K562 (cell line): ENCODE measurements around the gene CYB5D1. TPM values are rescaled to one million over a fixed set of nuclear protein-coding genes. Genes with fewer than 3 reads are reported as not detected.

ENCODE experiments used
- CCNT2 ChIP-seq: IDR thresholded peaks from 2 replicates; pipeline ENCODE4 v1.6.1; 2011; ENCODE audit warnings: borderline replicate concordance, low read depth, mild to moderate bottlenecking, moderate library complexity, mixed read lengths, low read length; ENCODE audit not compliant: insufficient read length; ENCODE audit errors: extremely low read depth
- CHCHD3 ChIP-seq: fragments of 250-450 bp; sonication (Bioruptor Pico); IDR thresholded peaks from 2 replicates; pipeline ENCODE4 v2.1.2; 2022; ENCODE audit warnings: mild to moderate bottlenecking
- FOXP1 ChIP-seq: sonication (generic); formaldehyde crosslinking; IDR thresholded peaks from 2 replicates; pipeline ENCODE4 v1.8.0; 2022; ENCODE audit warnings: mild to moderate bottlenecking, missing genetic modification reagents
- KDM5B ChIP-seq: fragments of 200-600 bp; sonication (generic); IDR thresholded peaks from 2 replicates; pipeline ENCODE4 v1.6.1; 2012; ENCODE audit warnings: low read depth, mild to moderate bottlenecking, moderate library complexity, low read length, control low read depth, inconsistent platforms; ENCODE audit not compliant: insufficient replicate concordance
- RBFOX2 ChIP-seq: fragments of 200-400 bp; formaldehyde crosslinking; IDR thresholded peaks from 2 replicates; pipeline ENCODE4 v1.6.1; 2017; ENCODE audit warnings: low read depth, mild to moderate bottlenecking, low read length, moderate library complexity
- STAT5A ChIP-seq: IDR thresholded peaks from 2 replicates; pipeline ENCODE4 v1.6.1; 2012; ENCODE audit warnings: low read length, inconsistent platforms, borderline replicate concordance
- TCF7 ChIP-seq: sonication (generic); IDR thresholded peaks from 2 replicates; pipeline ENCODE4 v1.6.1; 2016; ENCODE audit warnings: antibody characterized with exemption, borderline replicate concordance
- TSC22D4 ChIP-seq: fragments of 450-650 bp; IDR thresholded peaks from 2 replicates; pipeline ENCODE4 v1.6.1; 2016; ENCODE audit warnings: missing genetic modification characterization, missing biosample characterization, control low read depth
- ZKSCAN8 ChIP-seq: fragments of 200-800 bp; sonication (Bioruptor generic); IDR thresholded peaks from 2 replicates; pipeline ENCODE4 v1.6.1; 2016; ENCODE audit warnings: missing genetic modification characterization, missing compliant biosample characterization
- ZNF239 ChIP-seq: fragments of 250-450 bp; sonication (Bioruptor Pico); IDR thresholded peaks from 2 replicates; pipeline ENCODE4 v1.4.0; 2020; ENCODE audit warnings: mild to moderate bottlenecking
- ZNF740 ChIP-seq, 3 experiments: fragments of 200-800 bp in 1 of 3; sonication (Bioruptor generic) in 1 of 3; sonication (generic) in 1 of 3; formaldehyde crosslinking in 1 of 3; IDR thresholded peaks; 2 replicates each; pipeline versions ENCODE4 v1.6.1 to v1.8.0; 2016 to 2022; ENCODE audit warnings: mild to moderate bottlenecking in 2 of 3, missing compliant biosample characterization in 2 of 3, missing genetic modification characterization in 2 of 3, missing genetic modification reagents in 1 of 3
- polyA plus RNA-seq, 8 experiments: library from polyadenylated mRNA; depleted of rRNA in 4 of 8; stranded (reverse) in 5 of 8; unstranded in 3 of 8; fragments of >200 nt; fragmentation: Nextera tagmentation in 2 of 8; fragmentation: Illumina TruSeq in 1 of 8; extraction: Ambion mirVana in 2 of 8; extraction: Trizol in 1 of 8; gene quantifications; 2 replicates each; pipeline versions ENCODE4 v1.2.1 to v1.2.3, GENCODE V29; 2011 to 2014; ENCODE audit warnings: inconsistent platforms in 1 of 8, missing spikeins in 1 of 8
- total RNA-seq, 7 experiments: library from RNA; depleted of rRNA in 6 of 7; stranded (reverse); fragments of >200 nt in 6 of 7; fragmentation: Illumina TruSeq in 2 of 7; extraction: Trizol in 2 of 7; gene quantifications; 2 replicates each; pipeline versions ENCODE4 v1.2.1 to v1.2.3, GENCODE V29; 2011 to 2021; ENCODE audit warnings: low replicate concordance in 1 of 7
- TF ChIP-seq, protein P1 (sequence below): sonication (generic); formaldehyde crosslinking; IDR thresholded peaks from 2 replicates; pipeline ENCODE4 v1.8.0; 2022; ENCODE audit warnings: missing genetic modification reagents, mild to moderate bottlenecking, borderline replicate concordance
- TF ChIP-seq, protein P2 (sequence below): fragments of 450-650 bp; IDR thresholded peaks from 2 replicates; pipeline ENCODE4 v1.6.1; 2016; ENCODE audit warnings: low read depth, mild to moderate bottlenecking, moderate library complexity

The CYB5D1 gene
- total and polyA plus RNA-seq, 9 of the 15 experiments (the other 6 are each of a cell fraction or from before 2014, with no cell fraction given), result 2.4 to 7.9 (median 5.7) TPM

GRCh38 chr17:7856811-7857712, 741 bp upstream of the CYB5D1 start, which contains the start of gene NAA38 (continued):
- TF ChIP-seq CCNT2 (peak; percentile 80), CHCHD3 (CRISPR knock-in tag) (no peak), KDM5B (peak; percentile 45), ZNF740 (CRISPR knock-in tag; IDR thresholded peaks at IDR 0.05) (peak; percentile 52; the same call in 1 of the 2 replicates), ZNF740 (tag; IDR thresholded peaks at IDR 0.05) (no peak), STAT5A (no peak), ZNF239 (CRISPR knock-in tag) (no peak), ZKSCAN8 (CRISPR knock-in tag) (no peak), FOXP1 (CRISPR knock-in tag) (no peak; the same call in 1 of the 2 replicates), TSC22D4 (no peak), RBFOX2 (peak; percentile 81), TCF7 (no peak)
- TF ChIP-seq, protein P1, sequence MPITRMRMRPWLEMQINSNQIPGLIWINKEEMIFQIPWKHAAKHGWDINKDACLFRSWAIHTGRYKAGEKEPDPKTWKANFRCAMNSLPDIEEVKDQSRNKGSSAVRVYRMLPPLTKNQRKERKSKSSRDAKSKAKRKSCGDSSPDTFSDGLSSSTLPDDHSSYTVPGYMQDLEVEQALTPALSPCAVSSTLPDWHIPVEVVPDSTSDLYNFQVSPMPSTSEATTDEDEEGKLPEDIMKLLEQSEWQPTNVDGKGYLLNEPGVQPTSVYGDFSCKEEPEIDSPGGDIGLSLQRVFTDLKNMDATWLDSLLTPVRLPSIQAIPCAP (CRISPR knock-in tag), result no peak
- TF ChIP-seq, protein P2, sequence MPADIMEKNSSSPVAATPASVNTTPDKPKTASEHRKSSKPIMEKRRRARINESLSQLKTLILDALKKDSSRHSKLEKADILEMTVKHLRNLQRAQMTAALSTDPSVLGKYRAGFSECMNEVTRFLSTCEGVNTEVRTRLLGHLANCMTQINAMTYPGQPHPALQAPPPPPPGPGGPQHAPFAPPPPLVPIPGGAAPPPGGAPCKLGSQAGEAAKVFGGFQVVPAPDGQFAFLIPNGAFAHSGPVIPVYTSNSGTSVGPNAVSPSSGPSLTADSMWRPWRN, result no peak
